MM.1S (cell line): Measurements from ENCODE around the gene ECEL1.

Experiments used
- EZH2phosphoT487 ChIP-seq: fragments of 300-600 bp; sonication (generic); IDR thresholded peaks from 2 replicates; pipeline ENCODE4 v1.6.1; 2018; ENCODE audit warnings: antibody characterized with exemption, low read length
- TF ChIP-seq, protein P1 (sequence below): fragments of 300-600 bp; sonication (generic); IDR thresholded peaks from 2 replicates; pipeline ENCODE4 v1.5.1; 2016; ENCODE audit warnings: antibody characterized with exemption, low read length, mixed read lengths

DNA sequence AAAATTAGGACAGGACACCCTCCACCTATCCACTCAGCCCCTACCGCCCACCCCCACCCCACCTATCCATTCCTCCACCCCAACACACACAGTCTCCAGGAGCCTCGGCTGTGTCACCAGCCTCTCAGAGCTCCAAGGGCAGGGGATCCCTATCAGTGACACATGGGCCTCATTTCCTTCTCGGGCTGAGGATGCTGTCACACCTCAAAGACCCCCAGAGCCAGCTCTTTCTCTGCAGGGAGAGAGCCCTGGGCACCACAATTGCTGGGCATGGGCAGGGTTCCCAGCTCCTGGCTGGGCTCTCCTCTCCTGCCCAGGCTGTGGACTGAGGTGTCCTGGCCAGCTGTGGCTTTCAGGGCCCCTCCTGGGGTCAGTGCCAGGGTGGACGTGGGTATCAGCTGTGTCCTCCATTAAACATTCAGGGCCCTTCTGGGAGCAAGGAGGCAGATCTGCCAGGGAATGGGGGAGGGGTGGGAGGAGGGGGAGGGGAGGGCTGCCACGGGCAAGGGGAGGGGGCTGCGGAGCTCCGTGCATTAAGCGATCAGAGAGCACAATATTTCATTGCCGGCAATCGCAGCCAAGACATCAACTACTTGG, 14.3 kb upstream of the ECEL1 start:
- no peak for TF ChIP-seq EZH2phosphoT487
- TF ChIP-seq, protein P1, sequence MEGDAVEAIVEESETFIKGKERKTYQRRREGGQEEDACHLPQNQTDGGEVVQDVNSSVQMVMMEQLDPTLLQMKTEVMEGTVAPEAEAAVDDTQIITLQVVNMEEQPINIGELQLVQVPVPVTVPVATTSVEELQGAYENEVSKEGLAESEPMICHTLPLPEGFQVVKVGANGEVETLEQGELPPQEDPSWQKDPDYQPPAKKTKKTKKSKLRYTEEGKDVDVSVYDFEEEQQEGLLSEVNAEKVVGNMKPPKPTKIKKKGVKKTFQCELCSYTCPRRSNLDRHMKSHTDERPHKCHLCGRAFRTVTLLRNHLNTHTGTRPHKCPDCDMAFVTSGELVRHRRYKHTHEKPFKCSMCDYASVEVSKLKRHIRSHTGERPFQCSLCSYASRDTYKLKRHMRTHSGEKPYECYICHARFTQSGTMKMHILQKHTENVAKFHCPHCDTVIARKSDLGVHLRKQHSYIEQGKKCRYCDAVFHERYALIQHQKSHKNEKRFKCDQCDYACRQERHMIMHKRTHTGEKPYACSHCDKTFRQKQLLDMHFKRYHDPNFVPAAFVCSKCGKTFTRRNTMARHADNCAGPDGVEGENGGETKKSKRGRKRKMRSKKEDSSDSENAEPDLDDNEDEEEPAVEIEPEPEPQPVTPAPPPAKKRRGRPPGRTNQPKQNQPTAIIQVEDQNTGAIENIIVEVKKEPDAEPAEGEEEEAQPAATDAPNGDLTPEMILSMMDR: no peak
